Activated B cell treated with CpG ODN at 0.5 μM for 24 hours (primary cell): Measurements from ENCODE around the gene OLFML2A. TPM values are rescaled to one million over a fixed set of nuclear protein-coding genes. Genes with fewer than 3 reads are reported as not detected.

Experiments used
- ATAC-seq: fragments of 200-7000 bp; cut with Tn5 transposase; one replicate; pipeline ENCODE4 v1.10.0; 2021; ENCODE audit warnings: low read depth, mild to moderate bottlenecking, moderate library complexity
- CTCF ChIA-PET: fragments of 350-600 bp; sonication (Branson Sonifier 250); formaldehyde crosslinking; loops from one replicate; lab custom pipeline; 2021; ENCODE audit warnings: antibody characterized with exemption; lab: Charles Lee
- POLR2A ChIA-PET: fragments of 350-600 bp; sonication (Branson Sonifier 250); formaldehyde crosslinking; loops from one replicate; lab custom pipeline; 2021; ENCODE audit warnings: antibody characterized with exemption; lab: Charles Lee
- DNase-seq: peaks from one replicate; pipeline ENCODE4 v3.0.0; 2022
- H3K27ac Mint-ChIP-seq: one replicate; pipeline ENCODE4 v1.8.0; 2020; ENCODE audit warnings: mixed read lengths
- H3K27me3 Mint-ChIP-seq: one replicate; pipeline ENCODE4 v1.8.0; 2021; ENCODE audit warnings: mixed read lengths
- H3K36me3 Mint-ChIP-seq: one replicate; pipeline ENCODE4 v1.8.0; 2021; ENCODE audit warnings: low read depth, mixed read lengths
- H3K4me1 Mint-ChIP-seq: one replicate; pipeline ENCODE4 v1.8.0; 2021; ENCODE audit warnings: mixed read lengths
- H3K4me3 Mint-ChIP-seq: one replicate; pipeline ENCODE4 v1.8.0; 2020; ENCODE audit warnings: mild to moderate bottlenecking, mixed read lengths
- H3K9me3 Mint-ChIP-seq: one replicate; pipeline ENCODE4 v1.8.0; 2020; ENCODE audit warnings: mixed read lengths
- CTCF ChIP-seq: fragments of 200-600 bp; IDR thresholded peaks from one replicate; pipeline ENCODE4 v1.8.0; 2022; ENCODE audit warnings: antibody characterized with exemption, mild to moderate bottlenecking
- intact Hi-C: fragments of 100-400 bp; cut with micrococcal nuclease; formaldehyde crosslinking; loops from one replicate; pipeline ENCODE4 v1.15.1; 2024
- total RNA-seq: library from RNA; stranded (reverse); gene quantifications from 2 replicates; pipeline ENCODE4 v1.2.3, GENCODE V29; 2022

The OLFML2A gene
- total RNA-seq, 1 donor from 2014 or later = 0.78 TPM

- DNase-seq (no peak), ATAC-seq (no peak)
- Mint-ChIP-seq H3K4me3 (no peak overlapping the region), H3K4me1 (peaks cover 11% of the 10 kb centered on the region), H3K27me3 (peaks cover 11% of the 10 kb centered on the region), H3K27ac (no peak overlapping the region), H3K9me3 (no peaks in the 10 kb centered on the region), H3K36me3 (no peaks in the 10 kb centered on the region)
- no peak for TF ChIP-seq CTCF
- intact Hi-C loops = no loop called here
- ChIA-PET POLR2A (interaction anchor here (0.6 kb wide), 1 partner anchor 215 kb away, joined by 3 read pairs; no protein-coding TSS in a partner anchor), CTCF (interaction anchor here (0.9 kb wide), 2 partner anchors 61 to 73 kb away, joined by 3 read pairs; partner anchors contain the start of gene WDR38)
These were observed 3.3 kb downstream of the OLFML2A start for GRCh38 chr9:124780060-124780756.

- H3K4me3 Mint-ChIP-seq = no peak overlapping the region
- no peak for TF ChIP-seq CTCF
- ChIA-PET POLR2A (no interaction called here), CTCF (interaction anchor here (0.9 kb wide), 1 partner anchor 72 kb away, joined by 3 read pairs; the partner anchor contains the start of gene WDR38)
- DNase-seq (no peak), ATAC-seq (no peak)
- no peaks in the 10 kb centered on the region for H3K9me3 Mint-ChIP-seq
- intact Hi-C loops = no loop called here
- H3K27me3 Mint-ChIP-seq = peaks cover 8% of the 10 kb centered on the region
- no peak overlapping the region for H3K27ac Mint-ChIP-seq
- H3K4me1 Mint-ChIP-seq = peaks cover 9% of the 10 kb centered on the region
- no peaks in the 10 kb centered on the region for H3K36me3 Mint-ChIP-seq
These were observed 3.8 kb downstream of the OLFML2A start for GRCh38 chr9:124780757-124781151.

GRCh38 chr9:124781967-124782660 lies 5.2 kb downstream of the OLFML2A start:
- H3K4me3 Mint-ChIP-seq = no peak overlapping the region
- H3K36me3 Mint-ChIP-seq = no peaks in the 10 kb centered on the region
- H3K27me3 Mint-ChIP-seq = no peaks in the 10 kb centered on the region
- H3K27ac Mint-ChIP-seq = no peak overlapping the region
- no peak for DNase-seq
- ChIA-PET CTCF (no interaction called here), POLR2A (no interaction called here)
- no peaks in the 10 kb centered on the region for H3K9me3 Mint-ChIP-seq
- no peak for TF ChIP-seq CTCF
- H3K4me1 Mint-ChIP-seq = no peaks in the 10 kb centered on the region
- intact Hi-C loops = no loop called here
- ATAC-seq = no peak

GRCh38 chr9:124782661-124783574 lies 6.0 kb downstream of the OLFML2A start:
- intact Hi-C loops = no loop called here
- TF ChIP-seq CTCF = no peak
- no peaks in the 10 kb centered on the region for H3K9me3 Mint-ChIP-seq
- ATAC-seq = no peak
- H3K27me3 Mint-ChIP-seq = no peaks in the 10 kb centered on the region
- no peaks in the 10 kb centered on the region for H3K36me3 Mint-ChIP-seq
- H3K4me3 Mint-ChIP-seq = no peak overlapping the region
- POLR2A ChIA-PET = no interaction called here
- no peak overlapping the region for H3K27ac Mint-ChIP-seq
- no peaks in the 10 kb centered on the region for H3K4me1 Mint-ChIP-seq
- DNase-seq = no peak
- CTCF ChIA-PET = no interaction called here
